Thyroid gland (tissue), 4 donors: Measurements from ENCODE around the gene ATP1B2. TPM values are rescaled to one million over a fixed set of nuclear protein-coding genes. Genes with fewer than 3 reads are reported as not detected.

Experiments used
- DNase-seq, 2 donors: peaks; one replicate each; pipeline ENCODE4 v3.0.0-alpha.2; 2019
- H3K27ac ChIP-seq, 3 donors: fragments of 200-600 bp; sonication (generic); 1 replicate in 2 of 3; 2 replicates in 1 of 3; pipeline ENCODE4 v1.5.1; 2016 to 2019; ENCODE audit warnings: mild to moderate bottlenecking in 1 of 3, moderate library complexity in 1 of 3
- H3K27me3 ChIP-seq: fragments of 200-600 bp; sonication (generic); one replicate; pipeline ENCODE4 v1.5.1; 2019
- H3K36me3 ChIP-seq, 2 donors: fragments of 200-600 bp; sonication (generic); one replicate each; pipeline ENCODE4 v1.5.1; 2016 to 2019
- H3K4me1 ChIP-seq, 2 donors: fragments of 200-600 bp; sonication (generic); one replicate each; pipeline ENCODE4 v1.5.1; 2017 to 2019
- H3K4me3 ChIP-seq, 3 donors: fragments of 200-600 bp; sonication (generic); replicated peaks in 1 of 3; 1 replicate in 2 of 3; 2 replicates in 1 of 3; pipeline ENCODE4 v1.5.1; 2016; ENCODE audit warnings: mild to moderate bottlenecking in 1 of 3
- H3K9me3 ChIP-seq: fragments of 200-600 bp; sonication (generic); one replicate; pipeline ENCODE4 v1.5.1; 2017
- CTCF ChIP-seq, 6 experiments: fragments of 200-600 bp in 3 of 6; fragments of 450-650 bp in 3 of 6; sonication (generic) in 3 of 6; IDR thresholded peaks; one replicate each; pipeline ENCODE4 v1.5.1; 2016 to 2019; ENCODE audit warnings: antibody characterized with exemption in 6 of 6, mild to moderate bottlenecking in 2 of 6, inconsistent platforms in 1 of 6, moderate library complexity in 1 of 6
- POLR2A ChIP-seq, 2 donors: fragments of 450-650 bp; IDR thresholded peaks; one replicate each; pipeline ENCODE4 v1.6.1; 2017; ENCODE audit warnings: antibody characterized with exemption in 2 of 2, mild to moderate bottlenecking in 2 of 2, moderate library complexity in 1 of 2
- WGBS, 2 donors: methylation state at CpG; one replicate each; pipeline ENCODE4 v1.1.5; 2017; 5-methylcytosine and 5-hydroxymethylcytosine counted together
- intact Hi-C: fragments of 100-400 bp; cut with DNase I; formaldehyde crosslinking; loops from one replicate; pipeline ENCODE4 v1.15.1; 2023
- total RNA-seq, 4 donors: library from RNA; depleted of rRNA; stranded (reverse); fragments of >200 nt; gene quantifications; one replicate each; pipeline ENCODE4 v1.2.3, GENCODE V29; 2016

Gene ATP1B2
- total RNA-seq, 4 donors from 2014 or later: 0.40 to 1.7 (median 0.90) TPM

DNA sequence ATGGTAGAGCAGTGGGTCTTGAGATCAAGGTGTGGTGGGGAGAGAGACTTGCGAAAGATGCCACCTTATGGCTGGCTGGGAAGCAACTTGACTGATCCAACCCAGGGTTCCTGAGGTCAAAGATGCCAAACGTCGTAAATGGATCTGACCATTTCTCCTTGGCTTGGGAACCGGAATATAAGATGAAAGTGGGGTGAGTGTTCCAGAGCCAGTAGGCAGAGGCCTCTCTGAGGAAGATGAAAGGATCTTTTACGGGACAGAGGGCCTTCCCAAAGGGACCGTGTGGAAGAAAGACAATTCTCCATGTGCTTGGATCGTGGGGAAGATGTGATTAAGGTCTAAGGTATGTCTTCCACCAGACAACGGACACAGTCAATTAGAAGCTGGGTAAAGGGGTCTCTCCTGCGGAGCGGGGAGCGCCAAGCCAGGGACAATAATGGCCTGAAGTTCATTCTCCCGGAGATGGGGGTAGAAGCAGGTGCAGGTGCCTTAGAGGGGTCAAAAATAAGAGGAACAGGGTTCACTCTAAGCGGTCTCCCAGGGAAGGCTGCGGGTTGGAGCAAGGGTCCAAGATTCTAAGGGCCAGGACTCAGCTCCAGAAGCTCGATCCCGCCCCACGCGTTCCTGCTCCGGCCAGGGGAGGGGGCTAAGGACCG is 36.8 kb upstream of the ATP1B2 start:
- Histone ChIP-seq H3K36me3 (no peaks in the 10 kb centered on the region), H3K27me3 (no peaks in the 10 kb centered on the region), H3K4me1 (peaks cover 26 to 30% of the 10 kb centered on the region in 2 donors), H3K4me3 (peak overlapping the region; percentile 16 to 85 (median 78)), H3K9me3 (no peaks in the 10 kb centered on the region), H3K27ac (peak overlapping the region; percentile 53 to 82 (median 66))
- no peak for TF ChIP-seq POLR2A (IDR thresholded peaks at IDR 0.05)
- TF ChIP-seq CTCF (IDR thresholded peaks at IDR 0.05): no peak
- 5 to 9% methylated on average over 19 to 20 of the region's 20 CpGs for WGBS, 2 donors
- intact Hi-C loops: no loop called here
- no peak for DNase-seq

GRCh38 chr17:7614425-7615264 is 36.1 kb upstream of the ATP1B2 start, which contains the start of gene FXR2:
Gene FXR2 (minus strand): TSS chr17:7614897. CDS start chr17:7614532, 365 bp downstream.
- no peaks in the 10 kb centered on the region for H3K9me3 ChIP-seq
- peak within 1 kb of the TSS; percentile 80 to 89 (median 80) for H3K27ac ChIP-seq
- TF ChIP-seq CTCF (IDR thresholded peaks at IDR 0.05) (peak; percentile 20 to 67 (median 48)), POLR2A (IDR thresholded peaks at IDR 0.05) (peak in 1 of 2 donors; percentile 90)
- H3K36me3 ChIP-seq: no peaks in the 10 kb centered on the region
- WGBS, 2 donors: 0 to 1% methylated on average over 20 to 55 of the region's 93 CpGs
- intact Hi-C loops: no loop called here
- H3K4me3 ChIP-seq: peak within 1 kb of the TSS; percentile 16 to 85 (median 78)
- H3K4me1 ChIP-seq: peaks cover 26 to 30% of the 10 kb centered on the region in 2 donors
- no peaks in the 10 kb centered on the region for H3K27me3 ChIP-seq
- peak; percentile 100 for DNase-seq

- Histone ChIP-seq H3K27ac (peak overlapping the region; percentile 80 to 89 (median 80)), H3K27me3 (no peaks in the 10 kb centered on the region), H3K4me1 (peaks cover 26 to 30% of the 10 kb centered on the region in 2 donors), H3K36me3 (no peaks in the 10 kb centered on the region), H3K9me3 (no peaks in the 10 kb centered on the region), H3K4me3 (peak overlapping the region in 1 of 3 donors; percentile 21)
- no peak for DNase-seq
- intact Hi-C loops: no loop called here
- WGBS, 2 donors: 5 to 6% methylated on average over 28 of the region's 28 CpGs
- TF ChIP-seq POLR2A (IDR thresholded peaks at IDR 0.05) (no peak), CTCF (IDR thresholded peaks at IDR 0.05) (no peak)
These were observed 35.4 kb upstream of the ATP1B2 start for GRCh38 chr17:7615265-7615747.

DNA sequence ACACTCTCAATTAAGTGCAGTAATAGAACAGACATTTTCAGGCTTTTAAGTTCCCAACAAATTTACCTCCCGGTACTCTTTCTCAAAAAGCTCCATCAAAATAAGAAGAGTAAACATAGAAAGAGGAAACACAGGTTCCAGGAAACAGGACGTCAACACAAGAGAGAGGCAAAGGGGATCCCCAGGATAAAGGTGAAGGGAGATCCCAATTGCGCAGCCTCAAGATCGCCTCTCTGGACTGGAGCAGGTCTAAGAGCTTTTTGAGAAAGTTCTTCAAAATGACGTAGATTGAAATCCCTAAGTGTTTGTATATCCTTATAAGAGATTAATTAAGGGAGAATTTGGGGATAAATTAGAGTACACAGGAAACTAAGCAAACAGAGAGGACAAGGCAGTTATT is 32.1 kb upstream of the ATP1B2 start:
- WGBS, 2 donors: 70 to 72% methylated on average over 5 of the region's 5 CpGs
- no peak for DNase-seq
- no peaks in the 10 kb centered on the region for H3K27me3 ChIP-seq
- intact Hi-C loops: no loop called here
- no peak for TF ChIP-seq POLR2A (IDR thresholded peaks at IDR 0.05)
- no peak for TF ChIP-seq CTCF (IDR thresholded peaks at IDR 0.05)
- no peak overlapping the region for H3K4me3 ChIP-seq
- H3K9me3 ChIP-seq: no peaks in the 10 kb centered on the region
- H3K36me3 ChIP-seq: no peaks in the 10 kb centered on the region
- H3K27ac ChIP-seq: no peak overlapping the region
- peaks cover 3 to 6% of the 10 kb centered on the region in 2 donors for H3K4me1 ChIP-seq
